GM18858 (cell line): ENCODE data around the gene PTGR1.
"Not testable (repeated sequence)": the region's sequence is repeated elsewhere in the genome, so short reads cannot be mapped to it uniquely, and the experiment has no call there.

ENCODE experiments used
- ATAC-seq: cut with Tn5 transposase; IDR thresholded peaks from one replicate; pipeline ENCODE4 v1.9.1; 2021; ENCODE audit not compliant: unreplicated experiment

The PTGR1 gene

DNA sequence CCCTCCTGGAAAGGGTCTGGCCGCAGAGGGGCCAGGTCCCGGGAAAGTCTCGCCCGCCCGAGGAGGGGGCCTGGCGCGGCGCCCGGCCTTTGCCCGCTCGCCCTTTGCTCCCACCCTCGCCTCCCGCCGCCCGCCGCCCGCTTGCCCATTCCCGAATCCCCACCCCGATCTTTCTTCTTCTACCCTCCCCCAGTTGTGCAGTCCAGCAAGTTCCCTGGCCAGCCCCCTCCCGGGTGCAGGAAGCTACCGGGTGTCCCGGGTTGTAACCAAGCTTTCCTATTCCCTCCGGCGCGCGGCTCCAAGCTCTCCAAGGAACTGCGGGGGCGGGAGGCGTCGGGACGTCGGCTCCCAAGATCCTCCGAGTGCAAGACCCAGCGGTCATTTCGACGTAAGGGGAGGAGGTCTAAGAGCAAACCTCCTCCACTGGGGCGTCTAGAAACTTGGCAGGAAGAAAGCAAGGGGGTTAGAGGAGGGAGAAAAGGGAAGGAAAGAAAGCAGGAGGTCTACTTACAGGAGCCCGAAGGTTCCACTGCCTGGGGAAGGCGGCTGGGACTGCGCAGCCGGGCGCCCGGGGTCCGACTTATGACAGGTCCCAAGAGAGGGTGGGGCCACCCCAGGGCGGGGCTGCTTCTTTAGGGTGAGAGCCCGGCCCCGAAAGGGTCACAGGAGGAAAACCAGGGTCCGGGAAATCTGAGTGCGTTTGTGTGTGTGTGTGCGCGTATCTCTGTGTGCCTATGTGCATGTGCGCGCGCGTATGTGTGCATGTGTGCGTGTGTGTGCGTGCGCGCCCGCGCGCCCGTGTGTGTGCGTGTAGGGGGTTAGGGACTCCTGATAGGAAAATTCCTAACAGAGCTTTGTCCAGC, at the start of gene PTGR1:
Gene PTGR1 (minus strand): TSS at position 556 of the 863 bp plus-strand sequence. CDS start 2,225 bp downstream, outside the sequence.
- ATAC-seq = no peak

DNA sequence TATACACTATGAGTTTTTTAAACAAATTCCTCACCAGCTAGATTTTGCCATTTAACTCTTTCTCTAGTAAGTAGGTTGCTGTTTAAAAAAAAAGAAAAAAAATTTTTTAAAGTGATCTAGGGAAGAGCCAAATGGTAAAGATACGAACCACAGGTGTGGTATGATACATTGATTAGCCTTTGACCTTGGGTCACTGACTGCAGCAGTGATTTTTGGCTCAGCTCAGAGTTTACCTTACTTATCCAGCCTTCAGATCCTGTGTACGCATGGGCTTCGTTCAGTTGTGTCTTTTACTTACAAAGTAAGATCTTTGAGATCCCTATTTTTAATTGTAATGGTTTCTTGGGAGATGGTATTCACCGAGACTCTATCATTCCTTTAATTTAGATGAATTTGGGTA, 49.6 kb upstream of the PTGR1 start:
- no peak for ATAC-seq

DNA sequence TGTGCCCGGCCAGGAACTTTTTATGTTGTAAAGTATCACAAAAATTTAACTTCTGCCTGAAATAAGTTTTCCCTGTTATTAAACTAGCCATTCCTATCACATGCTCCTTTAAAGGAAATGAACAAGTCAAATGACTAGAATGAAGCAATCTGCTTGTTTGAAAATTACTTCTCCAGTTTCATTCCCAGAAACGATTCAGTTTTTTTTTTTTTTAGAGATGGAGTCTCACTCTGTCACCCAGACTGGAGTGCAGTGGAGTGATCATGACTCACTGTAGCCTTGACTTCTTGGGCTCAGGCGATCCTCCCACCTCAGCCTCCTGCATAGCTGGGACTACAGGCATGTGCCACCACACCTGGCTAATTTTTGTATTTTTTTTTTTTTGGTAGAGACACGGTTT, 48.6 kb upstream of the PTGR1 start:
- ATAC-seq = no peak

DNA sequence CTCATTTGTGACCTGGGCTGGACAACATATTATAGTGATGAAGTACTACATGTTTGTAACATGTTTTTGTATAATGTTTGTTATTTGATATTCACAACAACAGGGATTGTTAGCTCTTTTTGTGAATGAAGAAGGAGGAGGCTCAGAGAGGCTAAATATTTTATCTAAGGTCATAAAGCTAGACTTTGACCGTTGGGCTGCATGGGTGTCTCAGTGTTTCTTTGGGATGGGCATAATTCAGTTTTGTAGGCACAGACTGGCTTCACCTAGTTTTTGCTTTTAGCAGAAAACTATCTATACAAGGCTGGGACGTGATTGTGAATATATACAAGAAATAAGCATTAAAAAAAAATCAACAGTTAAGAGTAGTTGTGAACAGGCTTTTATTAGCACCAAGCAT, 47.0 kb upstream of the PTGR1 start:
- no peak for ATAC-seq

DNA sequence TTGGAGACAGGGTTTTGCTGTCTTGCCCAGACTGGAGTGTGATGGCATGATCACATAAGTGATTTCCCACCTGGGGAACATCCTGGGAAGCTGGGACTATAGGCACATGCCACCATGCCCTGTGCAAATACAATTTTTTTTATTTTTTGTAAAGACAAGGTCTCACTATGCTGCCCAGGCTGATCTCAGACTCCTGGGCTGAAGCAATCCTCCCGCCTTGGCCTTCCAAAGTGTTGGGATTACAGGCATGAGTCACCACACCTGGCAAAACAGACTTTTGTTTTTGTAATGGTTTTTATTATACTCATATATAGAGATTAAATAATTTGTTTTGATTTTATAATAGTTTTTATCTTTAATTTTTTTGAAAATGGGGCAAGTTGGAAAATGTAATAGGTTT, 46.4 kb upstream of the PTGR1 start:
- no peak for ATAC-seq

DNA sequence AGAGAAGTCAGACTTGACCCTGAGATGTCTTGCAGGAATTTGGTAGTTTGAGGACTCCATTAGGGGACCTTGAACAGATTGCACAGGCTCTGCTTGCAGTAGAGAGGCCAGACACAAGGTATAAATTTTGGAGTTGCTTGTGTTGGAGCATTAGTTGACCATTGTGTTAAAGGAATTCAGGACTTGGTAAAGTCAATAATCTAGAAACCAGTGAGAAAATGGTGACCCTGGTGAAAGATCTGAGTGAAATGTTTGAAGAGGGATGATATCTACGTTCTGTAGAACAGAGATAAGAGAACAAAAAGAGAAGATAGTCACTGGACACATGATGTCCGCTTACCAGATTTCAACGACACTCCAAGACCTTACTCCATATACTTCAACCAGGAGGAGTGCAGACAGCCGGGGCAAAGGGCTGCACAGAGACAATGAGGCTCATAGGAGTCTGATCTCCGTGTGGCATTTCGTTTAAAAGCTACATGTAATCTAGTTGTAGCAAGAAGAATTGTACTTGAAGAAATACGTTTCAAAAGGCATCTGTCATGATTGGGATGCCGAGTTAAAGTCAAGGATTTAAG, 44.8 kb upstream of the PTGR1 start:
- ATAC-seq = no peak

DNA sequence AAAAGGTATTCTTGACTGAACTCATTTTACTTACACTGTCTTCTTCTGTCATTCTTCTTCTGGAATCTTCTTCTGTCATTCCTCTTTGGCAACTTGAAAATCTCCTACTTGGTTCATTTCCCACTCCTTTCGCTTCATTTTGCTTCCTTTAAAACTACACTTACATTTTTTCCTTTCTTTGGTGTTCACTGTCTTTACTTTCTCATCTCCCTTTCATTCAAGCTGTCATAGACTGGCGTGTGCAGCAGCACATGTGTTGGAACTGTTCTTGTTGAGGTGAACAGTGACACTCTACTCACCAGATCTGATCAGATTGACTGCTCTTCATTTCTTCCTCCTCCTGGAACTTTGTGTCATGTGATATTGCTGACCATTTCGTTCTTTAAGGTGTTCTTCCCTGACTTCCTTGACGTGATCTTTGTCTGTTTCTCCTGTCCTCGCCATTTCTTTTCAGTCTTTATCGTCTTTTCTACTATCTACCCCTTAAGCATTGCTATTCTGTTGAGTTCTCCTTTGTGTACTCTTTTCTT, 38.0 kb upstream of the PTGR1 start:
- ATAC-seq = no peak

DNA sequence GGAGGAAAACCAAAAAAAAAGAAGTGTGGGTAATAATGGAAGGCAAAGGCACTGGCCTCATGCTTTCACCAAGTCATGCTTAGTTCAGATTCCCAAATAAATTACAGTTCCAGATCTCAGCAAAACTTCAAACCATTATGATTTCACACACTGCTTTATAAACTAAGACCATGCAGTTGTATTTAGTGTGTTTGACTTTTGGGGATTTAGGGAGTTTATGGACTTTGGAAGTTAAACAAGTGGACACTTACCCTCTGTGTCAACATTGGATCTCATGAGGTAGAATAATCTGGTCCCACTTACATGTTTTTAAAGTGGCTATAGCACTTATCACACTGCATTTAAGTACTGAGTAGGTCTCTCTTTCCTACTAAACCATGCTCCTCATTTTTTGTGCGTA, 35.4 kb upstream of the PTGR1 start:
- ATAC-seq = no peak

DNA sequence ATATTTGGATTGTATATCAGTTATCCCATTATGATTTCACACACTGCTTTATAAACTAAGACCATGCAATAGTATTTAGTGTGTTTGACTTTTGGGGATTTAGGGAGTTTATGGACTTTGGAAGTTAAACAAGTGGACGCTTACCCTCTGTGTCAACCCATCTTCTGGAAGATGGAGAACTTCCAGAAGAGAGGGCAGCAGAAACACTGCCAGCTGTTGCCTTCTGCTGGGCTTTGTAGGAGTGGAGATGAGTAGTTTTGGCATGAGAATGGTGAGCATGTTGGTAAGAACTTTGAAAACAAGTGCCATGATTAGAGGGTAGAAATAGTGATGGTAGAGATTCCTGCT, 33.9 kb upstream of the PTGR1 start:
- no peak for ATAC-seq

DNA sequence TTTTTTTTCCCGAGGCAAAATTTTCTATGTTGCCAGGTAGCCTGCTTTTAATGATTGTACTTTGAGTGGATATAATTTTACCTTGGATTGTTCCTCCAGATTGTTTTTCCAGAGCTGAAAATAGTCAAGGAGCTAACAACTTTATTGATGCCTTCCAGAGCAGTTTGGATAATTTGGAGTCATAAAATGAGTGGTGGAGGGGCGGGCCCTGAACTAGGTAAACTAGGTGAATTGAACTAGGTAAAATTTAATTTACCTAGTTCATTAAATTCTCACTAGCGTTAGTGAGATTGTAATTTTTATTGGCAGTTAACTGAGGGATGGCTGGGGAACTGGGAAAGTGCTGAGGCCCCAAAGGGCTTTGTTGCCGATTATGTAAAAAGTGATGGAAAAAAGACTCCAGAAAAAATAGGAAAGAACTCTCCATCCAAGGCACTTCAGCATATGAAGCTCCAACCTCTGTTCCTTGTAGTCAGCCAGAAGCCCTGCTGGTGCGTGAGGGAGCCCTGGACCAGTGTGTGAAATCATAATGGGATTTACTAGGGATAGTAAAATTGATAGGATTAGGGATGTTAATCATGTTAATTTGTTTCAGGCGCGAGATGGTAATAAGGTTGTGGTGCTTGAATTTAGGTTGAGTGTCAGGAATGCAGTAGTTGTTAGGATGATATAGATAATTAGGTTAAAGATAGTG, 33.4 kb upstream of the PTGR1 start:
- ATAC-seq = no peak

DNA sequence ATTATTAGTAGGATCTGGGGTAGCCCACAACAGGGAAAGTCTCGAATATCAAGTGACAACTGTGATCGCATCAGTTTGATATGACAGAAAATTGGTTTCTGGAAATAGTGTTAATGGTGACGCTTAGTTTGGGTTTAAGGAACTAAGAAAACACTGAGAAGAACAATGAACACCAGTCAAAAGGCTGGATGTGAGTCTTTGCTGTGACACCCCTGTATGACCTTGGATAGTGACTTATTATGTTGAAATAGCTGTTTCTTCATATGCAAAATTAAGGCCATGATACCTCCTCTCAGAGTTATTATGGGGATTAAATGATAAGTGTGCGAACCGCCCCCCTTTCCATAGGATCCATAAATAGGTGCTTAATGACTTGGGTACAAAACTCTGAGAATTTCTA, 32.6 kb upstream of the PTGR1 start:
- ATAC-seq = no peak

DNA sequence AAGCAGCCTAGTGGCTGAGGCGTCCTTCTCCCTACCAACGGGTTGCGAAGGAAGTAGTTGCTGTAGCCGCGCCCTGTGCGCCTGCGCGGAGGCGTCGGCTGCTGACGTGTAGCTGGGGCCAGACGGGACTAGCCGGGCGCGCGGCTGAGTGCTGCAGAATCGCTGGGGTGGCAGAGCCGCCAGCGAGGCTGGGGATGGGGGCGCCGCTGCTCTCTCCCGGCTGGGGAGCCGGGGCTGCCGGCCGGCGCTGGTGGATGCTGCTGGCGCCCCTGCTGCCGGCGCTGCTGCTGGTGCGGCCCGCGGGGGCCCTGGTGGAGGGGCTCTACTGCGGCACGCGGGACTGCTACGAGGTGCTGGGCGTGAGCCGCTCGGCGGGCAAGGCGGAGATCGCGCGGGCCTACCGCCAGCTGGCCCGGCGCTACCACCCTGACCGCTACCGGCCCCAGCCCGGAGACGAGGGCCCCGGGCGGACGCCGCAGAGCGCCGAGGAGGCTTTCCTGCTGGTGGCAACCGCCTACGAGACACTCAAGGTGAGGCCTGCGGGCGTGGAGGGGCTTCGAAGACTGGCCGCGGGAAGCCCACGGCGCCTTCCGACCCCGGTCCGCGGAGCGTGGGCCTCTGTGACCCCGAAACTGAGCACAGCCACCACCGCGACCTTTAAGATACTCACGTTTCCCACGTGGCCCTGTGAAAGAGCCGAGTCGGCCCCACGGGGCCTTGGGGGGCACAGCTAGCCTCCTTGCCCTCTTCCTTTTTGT, 31.9 kb upstream of the PTGR1 start, which contains the start of gene DNAJC25:
Gene DNAJC25 (plus strand): TSS at position 121 of the 758 bp plus-strand sequence. CDS start 74 bp downstream, at position 195.
- ATAC-seq = peak; percentile 95

DNA sequence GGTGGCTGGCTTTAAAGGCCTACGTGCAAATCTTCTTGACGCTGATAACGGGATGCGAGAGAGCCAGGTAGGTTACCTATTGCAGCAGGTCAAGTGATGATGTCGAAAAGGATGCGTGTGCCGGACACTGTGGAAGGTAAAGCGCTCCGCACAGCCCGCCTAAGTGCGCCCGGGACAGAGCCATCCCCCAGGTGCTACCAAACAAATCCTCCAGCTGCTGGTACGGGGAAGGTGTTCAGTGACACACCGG, 31.4 kb upstream of the PTGR1 start:
- ATAC-seq = no peak

DNA sequence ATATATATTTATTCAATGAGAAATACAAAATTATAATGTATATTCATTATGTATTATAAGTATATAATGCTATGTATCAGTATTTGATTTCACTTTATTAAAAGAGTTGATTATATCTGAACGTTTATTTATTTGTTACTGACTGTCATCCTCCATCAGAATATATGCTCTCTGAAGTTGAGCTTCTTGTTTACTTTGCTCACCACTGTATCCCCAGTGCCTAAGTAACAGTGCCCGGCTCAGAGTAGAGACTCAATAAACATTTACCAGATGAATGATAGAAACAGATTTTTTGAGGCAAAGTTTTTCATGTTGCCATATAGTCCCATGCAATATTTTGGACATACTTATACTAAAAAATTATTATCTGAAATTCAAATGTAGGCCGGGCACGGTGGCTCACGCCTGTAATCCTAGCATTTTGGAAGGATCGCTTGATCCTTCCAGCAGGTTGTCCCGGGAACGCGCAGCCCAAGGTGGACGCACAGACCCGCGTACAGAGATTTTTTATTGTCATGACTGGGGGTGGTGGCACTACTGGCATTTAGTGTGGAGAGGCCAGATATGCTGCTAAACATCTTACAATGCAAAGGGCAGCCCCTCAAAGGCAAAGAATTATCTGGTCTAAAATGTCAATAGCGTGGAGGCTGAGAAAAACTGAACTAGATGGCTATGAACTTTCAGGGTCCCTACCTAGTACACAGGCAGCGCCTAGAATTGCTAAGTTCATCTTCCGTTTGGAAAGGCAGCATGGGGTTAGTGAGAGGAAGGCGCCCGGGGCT, 30.9 kb upstream of the PTGR1 start:
- peak; percentile 1 for ATAC-seq

DNA sequence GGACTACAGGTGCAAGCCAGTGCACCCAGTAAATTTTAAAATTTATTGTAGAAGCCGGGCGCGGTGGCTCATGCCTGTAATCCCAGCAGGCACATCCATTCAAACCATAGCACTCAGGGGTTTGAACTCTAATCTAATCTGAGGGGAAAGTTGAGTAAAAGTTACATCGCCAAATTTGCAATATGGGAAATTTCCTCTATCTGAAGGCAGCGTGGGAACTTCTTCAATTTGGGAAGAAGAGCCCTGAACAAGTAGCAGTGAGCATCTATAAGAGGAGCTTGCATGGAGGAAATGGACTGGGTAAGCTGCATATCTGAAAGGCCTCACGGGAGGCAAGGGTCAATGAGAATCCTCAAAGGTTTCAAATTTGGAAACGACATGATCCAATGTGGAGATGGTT, 29.0 kb upstream of the PTGR1 start:
- ATAC-seq = no peak

DNA sequence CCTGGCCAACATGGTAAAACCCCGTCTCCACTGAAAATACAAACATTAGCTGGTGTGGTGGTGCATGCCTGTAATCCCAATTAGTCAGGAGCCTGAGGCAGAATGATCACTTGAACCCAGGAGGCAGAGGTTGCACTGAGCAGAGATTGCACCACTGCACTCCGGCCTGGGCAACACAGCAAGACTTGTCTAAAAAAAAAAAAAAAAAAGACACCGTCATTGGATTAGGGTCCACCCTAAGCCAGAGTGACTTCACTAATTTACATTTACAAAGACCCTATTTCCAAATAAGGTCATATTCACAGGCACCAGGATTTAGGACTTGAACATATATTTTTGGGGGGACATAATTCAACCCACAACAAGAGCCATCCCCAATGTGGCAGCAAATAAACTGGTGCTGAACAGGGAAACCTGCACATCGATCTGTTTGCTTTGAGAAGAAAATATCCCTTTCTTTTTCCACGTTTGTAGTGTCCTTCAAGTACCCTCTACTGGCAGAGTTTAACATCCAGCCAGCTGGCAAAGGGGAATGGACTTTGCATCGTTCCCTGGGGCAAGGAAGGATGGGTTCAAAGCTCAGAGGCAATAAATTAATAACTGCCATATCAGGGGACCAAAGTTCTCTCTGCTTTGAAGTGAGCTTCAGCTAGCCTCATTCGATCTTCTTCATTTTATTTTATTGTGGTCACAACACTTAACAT, 28.0 kb upstream of the PTGR1 start:
- ATAC-seq = no peak

DNA sequence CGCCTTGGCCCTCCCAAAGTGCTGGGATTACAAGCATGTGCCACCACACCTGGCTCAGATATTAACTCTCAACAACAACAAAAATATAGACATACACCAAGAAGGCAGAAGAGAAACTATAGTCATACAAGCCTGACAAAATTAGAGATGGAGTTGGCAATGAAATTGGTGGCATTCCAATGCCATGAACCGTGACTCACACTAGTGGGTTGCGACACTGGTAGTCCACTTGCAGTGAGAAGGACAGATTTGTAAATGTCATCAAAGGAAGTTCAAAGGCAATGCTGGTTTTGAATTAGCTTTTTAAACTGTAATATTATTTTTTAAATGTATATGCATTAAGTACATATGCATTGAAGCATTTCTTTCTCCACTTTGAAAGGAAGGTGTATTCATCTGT, 23.2 kb upstream of the PTGR1 start:
- ATAC-seq = no peak

DNA sequence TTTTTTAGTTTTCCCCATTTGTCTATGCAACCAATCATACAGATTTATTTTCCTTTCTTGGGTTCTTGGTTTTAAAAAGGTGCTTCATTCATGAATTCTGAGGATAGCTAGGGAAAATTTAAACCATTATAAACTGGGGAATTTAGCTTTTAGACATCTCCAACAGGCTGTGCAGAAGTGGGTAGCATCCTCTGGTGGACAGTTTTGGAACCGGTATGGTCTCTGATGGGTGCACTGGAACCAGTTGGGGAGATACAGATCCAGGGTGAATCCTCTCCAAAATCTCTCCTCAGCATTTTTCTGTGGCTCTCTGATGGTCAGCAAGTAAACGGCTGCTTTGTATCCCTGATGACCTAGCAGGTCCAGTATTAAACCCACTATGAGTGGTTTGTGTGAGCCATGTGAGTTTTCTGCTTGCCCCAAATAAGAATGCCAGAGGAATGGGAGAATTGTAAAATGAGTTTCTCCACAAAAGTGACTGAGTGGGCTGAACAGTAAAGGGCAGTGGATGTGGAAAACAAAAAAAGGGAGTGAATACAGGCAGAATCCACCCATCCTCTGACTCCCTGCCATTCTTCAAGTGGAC, 22.5 kb upstream of the PTGR1 start:
- no peak for ATAC-seq

DNA sequence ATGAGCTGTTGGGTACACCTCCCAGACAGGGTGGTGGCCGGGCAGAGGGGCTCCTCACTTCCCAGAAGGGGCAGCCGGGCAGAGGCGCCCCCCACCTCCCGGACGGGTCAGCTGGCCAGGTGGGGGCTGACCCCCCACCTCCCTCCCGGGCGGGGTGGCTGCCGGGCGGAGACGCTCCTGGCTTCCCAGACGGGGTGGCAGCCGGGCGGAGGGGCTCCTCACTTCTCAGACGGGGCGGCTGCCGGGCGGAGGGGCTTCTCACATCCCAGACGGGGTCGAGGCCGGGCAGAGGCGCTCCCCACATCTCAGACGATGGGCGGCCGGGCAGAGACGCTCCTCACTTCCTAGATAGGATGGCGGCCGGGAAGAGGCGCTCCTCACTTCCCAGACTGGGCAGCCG, 17.9 kb upstream of the PTGR1 start:
- not testable (repeated sequence) for ATAC-seq

DNA sequence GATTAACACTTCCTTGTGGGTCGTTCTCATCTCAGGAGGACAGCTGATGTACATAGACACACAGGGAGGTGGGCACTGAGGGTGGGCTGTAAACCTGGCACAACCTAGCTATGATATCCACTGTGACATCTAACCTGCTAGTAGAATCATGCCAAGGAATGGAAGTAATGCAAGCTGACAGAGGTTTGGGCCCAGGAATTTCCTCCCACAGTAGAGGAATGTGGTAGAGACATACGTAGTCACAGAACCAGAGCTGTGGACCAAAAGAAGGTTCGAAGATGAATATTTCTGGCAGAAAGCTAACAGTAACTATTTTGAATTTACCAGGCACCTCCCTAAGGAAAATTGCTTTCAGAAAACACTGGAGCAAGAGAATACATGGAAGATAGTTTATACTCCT, 16.5 kb upstream of the PTGR1 start:
- no peak for ATAC-seq
